HG02571 (cell line): ENCODE measurements around the gene OR4N5.
"Not testable (repeated sequence)": the region's sequence is repeated elsewhere in the genome, so short reads cannot be mapped to it uniquely, and the experiment has no call there.

Experiments used
- ATAC-seq: cut with Tn5 transposase; IDR thresholded peaks from one replicate; pipeline ENCODE4 v1.9.1; 2021; ENCODE audit warnings: mild to moderate bottlenecking, moderate library complexity; ENCODE audit not compliant: unreplicated experiment

OR4N5 gene

GRCh38 chr14:20138520-20138919 lies at the start of gene OR4N5:
OR4N5 (plus strand) TSS chr14:20138820; CDS start chr14:20143736, 4,916 bp downstream.
- no peak for ATAC-seq

GRCh38 chr14:20092050-20092449 lies 46.6 kb upstream of the OR4N5 start:
- no peak for ATAC-seq

- no peak for ATAC-seq
Measured at GRCh38 chr14:20093442-20093841, 45.2 kb upstream of the OR4N5 start.

GRCh38 chr14:20098926-20099770 lies 39.5 kb upstream of the OR4N5 start:
- not testable (repeated sequence) for ATAC-seq

- ATAC-seq, result no peak
Measured at GRCh38 chr14:20110438-20110837, 28.2 kb upstream of the OR4N5 start, which contains the start of gene OR4K17. OR4K17 (plus strand) TSS chr14:20110739; CDS start chr14:20117500, 6,761 bp downstream.

GRCh38 chr14:20112321-20112720 lies 26.3 kb upstream of the OR4N5 start:
- no peak for ATAC-seq

- ATAC-seq, result no peak
Measured at GRCh38 chr14:20116748-20117147, 21.9 kb upstream of the OR4N5 start.

- ATAC-seq, result no peak
Measured at GRCh38 chr14:20118795-20119194, 19.8 kb upstream of the OR4N5 start.

- ATAC-seq, result no peak
Measured at GRCh38 chr14:20143911-20144310, 5.3 kb downstream of the OR4N5 start.

GRCh38 chr14:20144820-20145219 lies 6.2 kb downstream of the OR4N5 start:
- ATAC-seq, result no peak

GRCh38 chr14:20164462-20164861 lies 25.8 kb downstream of the OR4N5 start:
- no peak for ATAC-seq

GRCh38 chr14:20167091-20167490 lies 28.5 kb downstream of the OR4N5 start:
- no peak for ATAC-seq

- not testable (repeated sequence) for ATAC-seq
Measured at GRCh38 chr14:20169852-20170251, 31.2 kb downstream of the OR4N5 start.

GRCh38 chr14:20174205-20174604 lies 35.6 kb downstream of the OR4N5 start:
- ATAC-seq, result not testable (repeated sequence)

- ATAC-seq, result no peak
Measured at GRCh38 chr14:20176330-20176729, 37.7 kb downstream of the OR4N5 start.

GRCh38 chr14:20177433-20177974 lies 38.9 kb downstream of the OR4N5 start:
- ATAC-seq, result no peak

- ATAC-seq, result no peak
Measured at GRCh38 chr14:20179218-20179617, 40.6 kb downstream of the OR4N5 start.

- ATAC-seq, result no peak
Measured at GRCh38 chr14:20179880-20180279, 41.3 kb downstream of the OR4N5 start.

GRCh38 chr14:20180486-20180885 lies 41.9 kb downstream of the OR4N5 start:
- no peak for ATAC-seq

GRCh38 chr14:20184181-20184580 lies 45.6 kb downstream of the OR4N5 start:
- ATAC-seq, result no peak

GRCh38 chr14:20190596-20190995 lies 52.0 kb downstream of the OR4N5 start, which contains the start of gene OR11G2:
OR11G2 (plus strand) TSS chr14:20190896; CDS start chr14:20197438, 6,542 bp downstream.
- ATAC-seq, result no peak

GRCh38 chr14:20191396-20191795 lies 52.8 kb downstream of the OR4N5 start:
- ATAC-seq, result no peak
